LNCAP (cell line): ENCODE data around the gene GPER1.

Experiments used
- TF ChIP-seq, protein P1 (sequence below): fragments of 450-650 bp; IDR thresholded peaks from 2 replicates; pipeline ENCODE4 v1.5.1; 2017; ENCODE audit warnings: mild to moderate bottlenecking

The GPER1 gene

DNA sequence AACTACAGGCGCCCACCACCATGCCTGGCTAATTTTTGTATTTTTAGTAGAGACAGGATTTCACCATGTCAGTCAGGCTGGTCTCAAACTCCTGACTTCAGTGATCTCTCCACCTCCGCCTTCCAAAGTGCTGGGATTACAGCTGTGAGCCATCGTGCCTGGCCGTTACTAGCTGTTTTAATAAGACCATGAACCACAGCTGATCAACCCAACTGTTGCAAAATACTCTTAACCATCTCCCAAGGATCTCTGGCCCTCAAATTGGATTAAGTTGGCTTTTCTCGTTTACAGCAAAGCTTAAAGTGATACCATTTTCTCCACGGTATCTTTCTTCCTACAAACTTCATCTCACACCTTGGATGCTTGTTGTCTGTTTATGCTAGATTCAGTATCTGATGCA lies 53.7 kb downstream of the GPER1 start:
- TF ChIP-seq, protein P1, sequence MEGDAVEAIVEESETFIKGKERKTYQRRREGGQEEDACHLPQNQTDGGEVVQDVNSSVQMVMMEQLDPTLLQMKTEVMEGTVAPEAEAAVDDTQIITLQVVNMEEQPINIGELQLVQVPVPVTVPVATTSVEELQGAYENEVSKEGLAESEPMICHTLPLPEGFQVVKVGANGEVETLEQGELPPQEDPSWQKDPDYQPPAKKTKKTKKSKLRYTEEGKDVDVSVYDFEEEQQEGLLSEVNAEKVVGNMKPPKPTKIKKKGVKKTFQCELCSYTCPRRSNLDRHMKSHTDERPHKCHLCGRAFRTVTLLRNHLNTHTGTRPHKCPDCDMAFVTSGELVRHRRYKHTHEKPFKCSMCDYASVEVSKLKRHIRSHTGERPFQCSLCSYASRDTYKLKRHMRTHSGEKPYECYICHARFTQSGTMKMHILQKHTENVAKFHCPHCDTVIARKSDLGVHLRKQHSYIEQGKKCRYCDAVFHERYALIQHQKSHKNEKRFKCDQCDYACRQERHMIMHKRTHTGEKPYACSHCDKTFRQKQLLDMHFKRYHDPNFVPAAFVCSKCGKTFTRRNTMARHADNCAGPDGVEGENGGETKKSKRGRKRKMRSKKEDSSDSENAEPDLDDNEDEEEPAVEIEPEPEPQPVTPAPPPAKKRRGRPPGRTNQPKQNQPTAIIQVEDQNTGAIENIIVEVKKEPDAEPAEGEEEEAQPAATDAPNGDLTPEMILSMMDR: no peak

DNA sequence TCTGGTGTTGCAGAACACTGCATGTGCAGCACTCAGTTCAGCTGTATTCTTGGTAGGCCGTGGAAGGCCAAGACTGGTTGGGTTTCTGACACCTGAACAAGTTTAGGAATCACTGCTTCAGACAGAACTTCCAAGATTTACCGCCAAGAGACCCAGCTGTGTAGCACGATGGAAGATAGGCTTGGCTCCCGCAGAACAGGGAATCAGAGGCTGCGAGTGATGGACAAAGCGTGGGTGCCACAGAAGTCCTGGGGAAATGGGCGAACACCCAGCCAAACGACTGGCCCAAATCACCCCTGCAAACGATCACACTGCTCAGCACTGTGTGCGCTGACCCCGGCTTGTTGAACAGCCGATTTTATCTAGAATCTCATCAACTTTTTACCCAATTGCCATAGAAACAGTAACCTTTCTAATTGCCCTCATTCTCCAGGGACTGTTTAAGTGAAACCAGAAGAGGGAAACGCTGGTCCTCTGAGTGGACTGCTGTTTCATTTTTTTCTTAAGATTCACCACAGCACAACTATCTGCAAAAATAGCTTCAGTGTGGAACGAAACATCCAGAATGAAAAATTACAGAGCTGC lies 54.2 kb downstream of the GPER1 start:
- TF ChIP-seq, protein P1: no peak
